Cortex of kidney (tissue), 1 donor: ENCODE data around the gene CAV1.
"Not testable (repeated sequence)": the region's sequence is repeated elsewhere in the genome, so short reads cannot be mapped to it uniquely, and the experiment has no call there.

Source experiments
- DNase-seq: peaks from one replicate; lab custom pipeline; 2025; lab: John Stamatoyannopoulos, UW

Gene CAV1, protein sequence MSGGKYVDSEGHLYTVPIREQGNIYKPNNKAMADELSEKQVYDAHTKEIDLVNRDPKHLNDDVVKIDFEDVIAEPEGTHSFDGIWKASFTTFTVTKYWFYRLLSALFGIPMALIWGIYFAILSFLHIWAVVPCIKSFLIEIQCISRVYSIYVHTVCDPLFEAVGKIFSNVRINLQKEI

DNA sequence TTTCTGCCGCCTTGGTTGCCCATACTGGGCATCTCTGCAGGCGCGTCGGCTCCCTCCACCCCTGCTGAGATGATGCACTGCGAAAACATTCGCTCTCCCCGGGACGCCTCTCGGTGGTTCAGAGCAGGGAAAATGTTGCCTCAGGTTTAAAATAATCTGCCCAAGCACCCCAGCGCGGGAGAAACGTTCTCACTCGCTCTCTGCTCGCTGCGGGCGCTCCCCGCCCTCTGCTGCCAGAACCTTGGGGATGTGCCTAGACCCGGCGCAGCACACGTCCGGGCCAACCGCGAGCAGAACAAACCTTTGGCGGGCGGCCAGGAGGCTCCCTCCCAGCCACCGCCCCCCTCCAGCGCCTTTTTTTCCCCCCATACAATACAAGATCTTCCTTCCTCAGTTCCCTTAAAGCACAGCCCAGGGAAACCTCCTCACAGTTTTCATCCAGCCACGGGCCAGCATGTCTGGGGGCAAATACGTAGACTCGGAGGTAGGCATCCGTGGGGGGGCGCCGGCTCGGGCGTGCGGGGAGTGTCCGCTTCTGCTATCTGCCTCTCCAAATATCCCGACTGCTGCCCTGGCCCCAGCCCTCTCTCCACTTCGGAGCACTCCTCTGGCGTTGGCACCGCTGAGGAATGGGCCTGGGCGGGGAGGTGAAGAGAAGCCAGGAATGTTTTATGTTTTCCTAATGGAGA is at the start of gene CAV1:
Gene CAV1, plus strand, starts transcription at position 428 of the 689 bp plus-strand sequence. Its CDS starts 27 bp downstream, at position 455.
- DNase-seq = no peak

DNA sequence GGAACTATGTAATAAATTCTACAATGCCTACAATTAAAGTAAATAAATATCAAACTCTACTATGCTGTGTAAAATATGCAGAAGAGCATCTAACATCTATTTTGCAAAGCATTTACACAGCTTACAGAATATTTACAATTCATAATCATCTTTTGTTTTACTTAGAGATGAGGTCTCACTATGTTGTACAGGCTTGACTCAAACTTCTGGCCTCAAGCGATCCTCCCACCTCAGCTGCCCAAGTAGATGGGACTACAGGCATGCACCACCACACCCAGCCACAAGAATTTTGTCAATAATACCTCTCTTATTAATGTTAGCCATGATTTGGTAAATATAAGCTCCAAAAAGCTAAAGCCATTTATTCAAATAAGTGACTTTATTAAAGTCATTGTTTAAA is 47.2 kb upstream of the CAV1 start:
- no peak for DNase-seq

DNA sequence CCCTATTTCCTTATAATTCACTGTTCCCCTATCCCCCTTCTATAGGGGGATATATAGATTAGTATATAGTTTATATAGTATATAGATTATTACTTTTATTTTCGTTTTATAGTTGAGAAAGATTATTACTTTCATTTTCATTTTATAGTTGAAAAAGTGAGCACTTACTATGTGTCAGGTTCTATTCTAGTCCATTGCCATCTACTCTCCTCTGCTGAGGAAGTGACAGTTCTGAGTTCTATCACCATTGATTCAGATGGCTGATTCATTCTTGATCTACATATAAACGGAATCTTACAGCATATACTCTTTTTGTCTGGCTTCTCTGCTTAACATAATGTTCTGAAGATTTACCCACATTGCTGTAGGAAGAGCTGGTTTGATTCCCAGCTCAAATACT is 46.0 kb upstream of the CAV1 start:
- DNase-seq = no peak

DNA sequence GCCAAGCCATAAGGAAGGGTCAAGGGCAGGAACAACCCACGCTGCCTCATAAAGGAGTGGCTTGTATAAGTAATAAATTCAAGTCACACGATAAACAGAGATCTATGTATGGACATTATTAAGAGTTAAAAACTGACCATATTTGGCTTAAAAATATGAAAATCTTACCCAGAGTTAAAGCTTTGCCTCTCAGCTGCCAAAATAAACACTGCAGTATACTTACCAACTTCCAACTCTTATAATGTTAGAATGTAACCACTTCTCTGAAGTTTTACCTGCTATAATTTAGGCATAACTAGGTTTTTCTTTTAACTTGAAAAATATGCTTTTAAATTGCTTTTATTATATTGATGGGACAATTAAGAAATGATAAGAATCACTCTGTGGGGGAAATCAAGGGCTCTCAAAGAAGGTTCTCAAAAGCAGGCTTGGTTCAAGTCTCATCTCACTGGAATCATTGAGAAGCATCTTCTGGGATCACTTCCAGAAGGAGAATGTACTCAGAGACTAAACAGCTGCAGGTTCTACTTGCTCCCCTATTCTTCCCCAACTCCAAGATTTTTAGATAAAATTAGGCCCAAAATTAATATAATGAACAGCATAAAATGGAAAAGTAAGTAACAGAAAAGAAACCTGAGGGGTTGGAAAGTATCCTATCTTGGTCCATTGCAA is 41.4 kb upstream of the CAV1 start:
- no peak for DNase-seq

DNA sequence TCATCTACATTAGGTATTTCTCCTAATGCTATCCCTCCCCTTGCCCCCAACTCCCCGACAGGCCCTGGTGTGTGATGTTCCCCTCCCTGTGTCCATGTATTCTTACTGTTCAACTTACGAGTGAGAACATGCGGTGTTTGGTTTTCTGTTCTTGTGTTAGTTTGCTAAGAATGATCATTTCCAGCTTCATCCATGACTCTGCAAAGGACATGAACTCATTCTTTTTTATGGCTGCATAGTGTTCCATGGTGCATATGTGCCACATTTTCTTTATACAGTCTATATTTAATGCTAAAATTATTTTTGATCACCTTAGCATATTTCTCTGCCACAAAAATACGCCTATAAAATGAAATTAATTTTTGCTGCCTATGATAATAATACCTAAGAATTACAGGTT is 40.4 kb upstream of the CAV1 start:
- not testable (repeated sequence) for DNase-seq

DNA sequence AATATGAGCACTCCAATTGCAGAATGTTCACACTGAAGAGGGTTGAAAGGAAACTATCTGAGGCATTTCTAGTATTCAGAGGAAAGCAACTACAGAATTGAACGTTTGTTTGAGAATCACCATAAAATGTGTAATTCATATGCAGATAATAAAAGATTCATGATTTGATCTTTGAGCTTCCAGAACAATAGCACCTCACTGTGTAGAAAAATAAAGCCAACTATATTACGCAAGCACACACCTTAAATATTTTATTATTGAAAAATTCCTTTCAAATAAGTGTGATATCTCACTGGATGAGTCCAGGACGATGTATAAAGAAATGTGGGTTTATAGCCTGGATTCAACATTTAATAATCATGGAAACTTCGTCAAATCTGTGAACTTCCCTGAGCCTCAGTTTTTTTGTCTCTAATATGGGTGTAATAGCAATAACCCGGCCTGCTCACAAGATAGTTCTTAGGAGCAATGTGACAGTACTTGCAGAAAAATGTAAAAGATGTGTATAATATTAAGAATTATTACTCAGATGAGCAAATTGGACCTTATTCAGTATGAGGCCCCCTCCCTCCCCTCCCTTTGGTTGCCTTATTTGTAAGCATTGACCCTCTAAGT is 36.8 kb upstream of the CAV1 start:
- no peak for DNase-seq

DNA sequence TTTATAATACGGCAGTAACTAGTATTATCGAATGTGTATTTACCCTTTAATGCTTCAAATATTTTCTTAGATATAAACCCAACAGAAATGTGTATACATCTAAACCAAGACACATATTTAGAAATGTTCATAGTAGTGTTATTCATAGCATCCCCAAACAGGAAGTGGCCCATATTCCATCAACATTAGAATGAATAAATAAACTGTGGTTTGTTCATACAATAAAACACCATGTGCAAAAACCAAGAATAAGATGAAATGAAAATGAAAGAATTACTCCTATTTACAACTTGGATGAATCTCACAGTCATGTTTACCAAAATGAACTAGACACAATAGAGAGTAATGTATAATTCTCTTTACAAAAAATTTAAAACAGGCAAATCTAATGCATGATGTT is 34.5 kb upstream of the CAV1 start:
- DNase-seq = no peak

DNA sequence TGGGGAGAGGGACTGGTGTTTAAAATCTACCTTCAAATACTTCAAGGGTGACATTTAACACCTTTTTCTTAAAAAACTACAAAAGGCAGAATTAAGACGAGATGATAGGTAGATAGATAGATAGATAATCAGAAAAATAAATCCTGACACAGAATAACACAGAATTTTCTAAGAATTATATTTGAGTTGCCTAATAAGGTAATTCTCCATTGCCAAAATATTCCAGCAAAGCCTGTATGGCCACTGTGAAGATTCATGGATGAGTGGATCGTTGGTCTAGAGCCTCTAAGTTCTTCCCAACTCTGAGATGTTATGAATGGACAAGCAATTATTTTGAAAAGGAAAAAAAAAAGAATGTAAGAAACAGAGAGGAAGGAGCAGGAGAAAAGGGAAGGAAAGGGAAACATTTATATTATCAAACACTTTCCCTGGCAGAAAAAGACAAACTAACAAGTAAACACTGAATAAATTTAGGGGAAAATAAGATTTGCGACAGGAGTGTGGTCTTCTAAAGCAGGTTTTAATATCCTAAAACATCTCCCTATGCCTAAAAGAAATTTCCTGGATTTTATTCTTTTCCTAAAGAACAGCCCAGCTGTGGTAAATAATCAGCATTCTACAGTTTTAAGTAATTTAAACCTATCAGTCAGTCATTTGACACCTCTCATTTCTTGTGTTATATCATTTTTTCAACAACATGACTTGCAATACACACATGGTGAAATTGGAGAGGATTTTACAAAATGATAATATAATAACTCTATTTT is 32.8 kb upstream of the CAV1 start:
- no peak for DNase-seq

DNA sequence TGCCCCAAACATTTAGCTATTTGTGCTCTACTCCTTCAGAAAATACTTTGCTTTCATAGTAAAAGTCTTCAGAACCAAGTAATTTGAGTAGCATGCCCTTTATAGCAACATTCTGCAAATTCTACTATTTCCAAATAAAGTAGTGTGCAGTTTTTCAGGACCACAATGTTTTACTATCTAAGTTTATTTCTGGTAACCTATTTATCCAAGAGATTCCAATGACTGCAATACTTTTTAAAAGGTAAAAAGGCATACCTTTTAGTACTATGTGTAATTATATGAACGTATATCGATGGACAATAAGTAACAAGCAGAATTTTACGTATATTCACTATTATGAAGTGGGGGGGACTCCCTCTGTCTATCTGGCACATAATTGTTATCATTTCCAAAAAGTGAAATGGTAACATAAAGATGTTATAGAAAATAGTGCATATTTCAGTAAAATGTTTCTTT is 32.2 kb upstream of the CAV1 start:
- no peak for DNase-seq

DNA sequence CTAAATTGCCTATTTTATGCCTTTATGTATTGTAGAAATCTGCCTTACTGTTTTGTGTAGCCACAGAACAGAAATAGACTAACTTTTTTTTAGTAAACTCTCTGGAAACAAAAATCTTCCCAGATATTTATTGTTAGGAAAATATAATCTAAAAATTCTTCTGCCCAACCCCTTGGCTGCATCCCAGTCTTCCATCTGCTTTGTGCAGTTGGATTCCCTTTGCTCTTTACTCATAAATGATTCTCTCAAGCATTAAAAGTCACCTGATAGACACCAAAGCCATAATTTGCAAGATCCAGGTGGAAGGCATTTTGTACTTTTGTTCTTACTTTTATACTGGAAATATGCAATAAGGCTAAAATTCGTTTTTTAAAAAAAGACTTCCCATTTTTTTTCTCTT is 31.4 kb upstream of the CAV1 start:
- DNase-seq = no peak

DNA sequence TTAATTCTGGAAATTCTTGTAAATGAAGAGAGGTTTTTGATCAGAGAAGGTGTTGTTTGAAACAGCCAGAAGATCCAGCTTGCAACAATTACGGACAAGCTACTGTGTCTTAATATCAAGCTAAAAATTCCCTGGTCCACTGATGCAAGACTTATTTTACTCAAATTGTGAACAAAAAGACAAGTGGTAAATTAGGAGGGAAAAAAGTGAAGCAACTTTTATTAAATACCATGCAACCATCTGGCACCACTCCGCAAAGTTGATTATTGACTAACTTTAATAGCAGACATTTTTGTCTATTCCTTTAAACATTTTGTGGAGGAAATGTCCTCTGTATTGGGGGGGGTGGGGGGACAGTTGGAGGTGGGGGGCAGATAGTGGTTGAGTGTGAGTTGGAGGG is 30.4 kb upstream of the CAV1 start:
- DNase-seq = no peak

DNA sequence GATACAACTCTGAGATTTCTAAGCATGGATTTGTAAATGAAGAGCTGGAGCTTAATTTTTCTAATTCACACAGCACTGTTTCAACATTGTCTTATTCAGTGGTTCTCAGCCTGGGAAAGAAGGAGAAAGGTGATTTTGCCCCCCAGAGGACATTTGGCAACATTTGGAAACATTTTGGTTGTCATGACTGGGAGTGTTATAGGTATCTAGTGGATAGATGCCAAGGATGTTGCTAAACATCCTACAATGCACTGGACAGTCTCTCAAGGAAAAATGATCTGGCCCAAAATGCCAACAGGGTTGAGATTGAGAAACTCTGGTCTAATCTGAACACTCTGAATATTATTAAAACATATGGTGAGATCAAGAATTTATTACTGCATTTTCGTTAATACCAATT is 29.1 kb upstream of the CAV1 start:
- DNase-seq = no peak

DNA sequence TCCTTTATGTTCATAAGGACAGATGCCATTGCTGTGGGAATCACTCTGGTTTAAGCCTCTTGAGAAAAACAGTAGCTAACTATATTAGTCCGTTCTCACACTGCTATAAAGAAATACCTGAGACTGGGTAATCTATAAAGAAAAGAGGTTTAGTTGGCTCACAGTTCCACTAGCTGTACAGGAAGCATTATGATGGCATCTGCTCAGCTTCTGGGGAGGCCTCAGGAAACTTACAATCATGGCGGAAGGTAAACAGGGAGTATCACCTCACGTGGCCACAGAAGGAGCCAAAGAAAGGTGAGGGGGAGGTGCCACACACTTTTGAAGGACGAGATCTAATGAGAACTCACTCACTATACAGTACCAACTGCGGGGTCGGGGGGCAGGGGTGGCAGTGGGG is 28.2 kb upstream of the CAV1 start:
- DNase-seq = no peak

DNA sequence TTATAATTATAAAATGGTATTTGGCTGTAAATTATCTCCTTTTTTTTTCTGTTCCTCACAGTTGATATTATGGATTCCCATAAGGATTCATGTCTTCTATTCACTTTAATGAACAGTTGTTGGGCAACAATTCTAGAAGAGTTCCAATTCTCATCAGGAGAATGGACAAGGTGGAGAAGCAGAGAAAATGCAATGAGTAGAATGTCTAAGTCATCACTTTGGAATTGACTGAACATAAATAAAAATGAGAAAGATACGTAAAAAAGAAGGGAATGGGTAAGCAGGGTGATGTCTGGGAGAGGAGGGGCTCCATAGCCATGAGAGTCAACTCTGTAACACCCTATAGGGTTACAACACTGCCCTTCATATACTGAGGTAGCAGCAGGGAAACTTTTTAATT is 27.1 kb upstream of the CAV1 start:
- no peak for DNase-seq

DNA sequence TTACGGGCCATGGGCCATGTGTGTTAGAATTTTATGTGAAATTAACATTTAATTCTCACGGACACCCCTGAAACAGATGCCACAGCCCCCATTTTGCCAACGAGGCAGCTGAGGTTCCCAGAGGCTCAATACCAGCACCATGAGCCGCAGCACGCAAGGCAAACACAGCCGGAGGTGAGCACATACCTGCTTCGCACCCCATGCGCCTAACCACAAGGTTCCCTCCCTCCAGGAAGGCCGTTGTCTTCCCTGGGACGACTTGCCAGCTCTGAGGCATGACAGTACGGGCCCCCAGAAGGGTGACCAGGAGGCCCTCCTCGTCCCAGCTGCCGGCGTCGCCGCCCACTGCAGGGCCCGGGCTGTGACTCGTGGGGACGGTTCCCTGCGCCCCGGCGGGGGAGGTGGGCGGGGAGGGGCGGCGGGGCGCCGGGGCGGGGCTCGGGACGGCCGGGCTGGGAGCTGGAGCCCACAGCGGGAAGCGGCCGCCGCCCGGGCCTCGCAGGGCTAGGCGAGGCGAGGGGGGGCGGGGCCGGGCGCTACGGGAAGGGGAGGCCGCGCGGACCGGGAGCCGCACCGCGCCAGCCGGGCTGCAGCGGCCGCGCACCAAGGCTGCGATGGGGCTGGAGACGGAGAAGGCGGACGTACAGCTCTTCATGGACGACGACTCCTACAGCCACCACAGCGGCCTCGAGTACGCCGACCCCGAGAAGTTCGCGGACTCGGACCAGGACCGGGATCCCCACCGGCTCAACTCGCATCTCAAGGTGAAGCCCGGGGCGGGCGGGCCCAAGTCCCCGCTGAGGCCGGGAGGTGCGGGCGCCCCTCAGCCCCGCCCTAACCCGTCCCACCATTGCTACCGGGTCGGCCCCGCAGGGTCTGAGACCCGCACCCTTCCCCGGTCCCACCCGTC is 25.4 kb upstream of the CAV1 start, which contains the start of gene CAV2:
Gene CAV2, plus strand, starts transcription at position 571 of the 910 bp plus-strand sequence. Its CDS starts 44 bp downstream, at position 615.
- DNase-seq = no peak

DNA sequence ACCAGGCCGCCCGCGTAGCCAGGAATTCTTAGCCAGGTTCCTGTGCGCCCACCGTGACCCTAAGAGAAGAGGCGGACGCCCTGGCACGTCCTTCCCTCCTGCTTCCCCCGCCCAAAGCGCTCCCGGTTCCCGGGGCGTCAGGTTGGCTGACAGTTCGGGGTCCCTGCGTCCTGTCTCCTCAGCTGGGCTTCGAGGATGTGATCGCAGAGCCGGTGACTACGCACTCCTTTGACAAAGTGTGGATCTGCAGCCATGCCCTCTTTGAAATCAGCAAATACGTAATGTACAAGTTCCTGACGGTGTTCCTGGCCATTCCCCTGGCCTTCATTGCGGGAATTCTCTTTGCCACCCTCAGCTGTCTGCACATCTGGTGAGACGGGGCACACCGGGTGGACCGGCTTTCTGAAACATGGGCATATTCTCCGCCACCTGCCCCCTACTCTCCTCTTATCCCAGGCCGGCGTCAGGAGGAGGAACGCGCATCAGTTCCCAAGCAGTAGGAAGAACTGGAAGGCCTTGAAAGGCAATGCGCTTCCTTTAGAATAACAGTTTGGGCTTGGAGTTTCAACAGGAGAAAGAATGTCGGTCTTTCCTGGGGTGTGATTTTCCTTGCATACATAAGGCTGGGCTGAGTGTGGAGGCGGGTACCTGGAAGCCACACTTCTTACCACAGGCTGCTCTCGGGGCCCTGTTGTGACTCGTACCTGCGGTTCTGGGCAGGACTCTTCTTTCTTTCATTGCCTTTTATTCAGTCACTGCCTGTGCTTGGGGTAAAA is 24.6 kb upstream of the CAV1 start:
- no peak for DNase-seq

DNA sequence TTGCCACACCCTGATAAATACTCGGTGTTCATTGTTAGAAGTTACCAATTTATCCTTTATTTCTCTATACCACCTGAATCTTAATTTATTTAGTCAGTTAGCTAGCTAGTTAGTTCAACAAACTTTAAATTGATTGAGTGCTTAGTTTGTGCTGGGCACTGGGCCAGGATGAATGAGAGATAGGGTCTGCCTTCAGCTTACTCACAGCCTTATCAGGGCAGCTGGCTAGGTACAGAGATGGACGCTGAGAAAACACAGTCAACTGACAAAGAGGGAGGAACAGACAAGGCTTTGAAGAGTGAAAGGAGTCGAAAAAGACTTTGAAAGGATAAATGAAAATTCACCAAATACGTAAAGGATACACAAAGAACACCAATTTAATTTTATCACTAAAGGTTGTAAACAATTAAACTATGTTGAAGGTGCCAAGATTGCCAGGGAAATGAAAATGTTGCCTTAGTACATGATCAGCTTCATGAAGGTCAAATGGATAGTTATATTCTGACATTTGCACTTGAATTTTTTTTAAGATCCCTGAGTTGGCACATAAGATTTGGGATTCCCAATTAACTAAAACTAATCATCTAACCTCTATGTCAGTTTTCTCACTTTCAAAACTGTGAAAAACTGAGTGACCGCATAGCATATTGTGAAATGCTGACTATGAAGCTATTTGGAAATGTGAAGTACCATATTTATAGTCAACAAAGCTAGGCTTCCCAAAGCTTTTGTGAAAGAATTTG is 23.2 kb upstream of the CAV1 start:
- DNase-seq = no peak

DNA sequence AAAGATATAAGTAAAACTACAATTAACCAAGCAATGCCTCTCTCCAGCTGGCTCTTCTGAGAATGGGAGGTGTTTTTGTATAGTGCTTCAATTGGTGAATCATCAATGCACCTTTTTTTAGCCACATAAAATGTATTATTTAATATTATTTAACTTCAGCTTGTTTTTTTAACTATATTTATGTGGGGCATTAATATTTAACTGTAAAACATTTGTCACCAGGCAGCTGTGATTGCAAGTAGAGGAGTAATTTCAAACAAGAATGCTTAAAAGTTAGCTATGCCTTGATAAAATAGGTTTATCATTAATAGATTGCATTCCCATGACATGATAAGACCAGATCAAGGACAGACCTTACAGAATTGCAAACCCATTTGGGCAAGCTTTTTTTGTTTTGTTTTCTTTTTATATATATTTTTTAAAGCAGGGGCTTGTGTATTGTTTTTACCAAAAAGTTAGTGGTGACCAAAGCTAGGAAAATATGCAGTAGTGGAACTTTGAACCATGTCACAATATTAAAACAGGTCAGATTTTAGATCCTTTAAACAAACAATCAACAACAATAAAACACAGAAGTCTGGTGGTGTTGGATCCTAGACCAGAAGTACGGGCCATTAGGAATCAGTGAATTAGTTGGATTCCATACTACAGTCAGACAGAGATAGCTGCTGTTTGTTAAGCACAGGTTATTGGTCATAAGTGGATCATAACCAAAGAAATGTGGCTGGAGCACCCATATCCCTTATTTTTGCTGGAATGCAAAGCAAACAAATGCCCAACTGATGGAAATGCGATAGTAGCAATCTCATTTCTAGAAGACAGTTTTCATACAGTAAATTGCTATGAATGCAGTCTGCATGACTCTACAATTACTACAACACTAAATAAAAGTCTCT is 22.4 kb upstream of the CAV1 start:
- DNase-seq = no peak
